CD4-positive, alpha-beta memory T cell (primary cell): Measurements from ENCODE around the gene NSMF. TPM values are rescaled to one million over a fixed set of nuclear protein-coding genes. Genes with fewer than 3 reads are reported as not detected.
A peak's percentile ranks its signal among the peaks of the same experiment; 100 is the strongest.

ENCODE experiments used
- CTCF ChIA-PET: fragments of 350-600 bp; sonication (Branson Sonifier 250); formaldehyde crosslinking; loops from one replicate; lab custom pipeline; 2021; ENCODE audit warnings: inconsistent platforms; ENCODE audit not compliant: partially characterized antibody; lab: Charles Lee
- POLR2A ChIA-PET: fragments of 350-600 bp; sonication (Branson Sonifier 250); formaldehyde crosslinking; loops from one replicate; lab custom pipeline; 2021; ENCODE audit not compliant: partially characterized antibody; lab: Charles Lee
- DNase-seq, 5 donors: peaks; one replicate each; pipeline versions ENCODE4 v3.0.0 to v3.0.0-alpha.2; 2020 to 2022; ENCODE audit warnings: mixed read lengths in 1 of 5
- H3K27ac ChIP-seq: one replicate; pipeline ENCODE4 v1.7.0; 2013; ENCODE audit warnings: low read depth, low read length
- H3K27me3 ChIP-seq: 2 replicates; pipeline ENCODE4 v1.7.0; 2013; ENCODE audit warnings: mild to moderate bottlenecking, low read length, moderate library complexity; ENCODE audit not compliant: insufficient read depth
- H3K36me3 ChIP-seq: 2 replicates; pipeline ENCODE4 v1.7.0; 2013; ENCODE audit warnings: mild to moderate bottlenecking, low read length, moderate library complexity; ENCODE audit not compliant: insufficient read depth
- H3K4me1 ChIP-seq: 2 replicates; pipeline ENCODE4 v1.7.0; 2013; ENCODE audit warnings: mild to moderate bottlenecking, low read length, moderate library complexity; ENCODE audit not compliant: insufficient read depth
- H3K4me3 ChIP-seq, 2 donors: one replicate each; pipeline ENCODE4 v1.7.0; 2013; ENCODE audit warnings: low read length in 2 of 2, mild to moderate bottlenecking in 1 of 2
- H3K9me3 ChIP-seq, 2 donors: one replicate each; pipeline ENCODE4 v1.7.0; 2013; ENCODE audit warnings: low read length in 2 of 2, control low read depth in 1 of 2; ENCODE audit not compliant: control insufficient read depth in 1 of 2
- H3K27ac Mint-ChIP-seq, 7 donors: one replicate each; pipeline ENCODE4 v1.8.0; 2020 to 2021; ENCODE audit warnings: mixed read lengths in 7 of 7, mild to moderate bottlenecking in 6 of 7, inconsistent platforms in 3 of 7, moderate library complexity in 3 of 7
- H3K27me3 Mint-ChIP-seq, 2 donors: one replicate each; pipeline ENCODE4 v1.8.0; 2020 to 2021; ENCODE audit warnings: mixed read lengths in 2 of 2
- H3K36me3 Mint-ChIP-seq, 2 donors: one replicate each; pipeline ENCODE4 v1.8.0; 2020 to 2021; ENCODE audit warnings: mixed read lengths in 2 of 2, inconsistent platforms in 1 of 2, mild to moderate bottlenecking in 1 of 2
- H3K4me1 Mint-ChIP-seq, 4 donors: one replicate each; pipeline ENCODE4 v1.8.0; 2020 to 2021; ENCODE audit warnings: mixed read lengths in 4 of 4, mild to moderate bottlenecking in 1 of 4
- H3K4me3 Mint-ChIP-seq, 8 donors: one replicate each; pipeline ENCODE4 v1.8.0; 2020 to 2021; ENCODE audit warnings: mixed read lengths in 8 of 8, mild to moderate bottlenecking in 7 of 8, moderate library complexity in 6 of 8, inconsistent platforms in 3 of 8
- H3K9me3 Mint-ChIP-seq, 8 donors: one replicate each; pipeline ENCODE4 v1.8.0; 2020 to 2021; ENCODE audit warnings: mixed read lengths in 8 of 8, mild to moderate bottlenecking in 5 of 8, inconsistent platforms in 3 of 8, moderate library complexity in 1 of 8
- intact Hi-C: fragments of 100-400 bp; cut with micrococcal nuclease; formaldehyde crosslinking; loops from one replicate; pipeline ENCODE4 v1.15.1; 2023
- polyA plus RNA-seq, 2 donors: library from polyadenylated mRNA; unstranded; fragments of 300-500 nt; fragmentation: Illumina TruSeq; gene quantifications; one replicate each; pipeline ENCODE4 v1.2.3, GENCODE V29; 2021
- total RNA-seq, 2 experiments: library from RNA; stranded (reverse); gene quantifications; one replicate each; pipeline ENCODE4 v1.2.3, GENCODE V29; 2021

The NSMF gene
- total and polyA plus RNA-seq, 4 experiments from 2014 or later: 3.8 to 20.9 (median 14.4) TPM

GRCh38 chr9:137459601-137460362, 648 bp upstream of the NSMF start:
- POLR2A ChIA-PET: interaction anchor here (0.7 to 1.0 kb wide), 6 partner anchors 10 to 330 kb away, joined by 3 to 11 read pairs (median 4); partner anchors contain the start of genes EXD3, MRPL41 and NOXA1
- H3K36me3 Mint-ChIP-seq: peaks cover 0 to 4% of the 10 kb centered on the region in 2 donors
- peak in 1 of 5 donors; percentile 26 for DNase-seq

GRCh38 chr9:137458194-137459151, 661 bp downstream of the NSMF start:
- Histone ChIP-seq H3K27ac (peak overlapping the region; percentile 18), H3K9me3 (no peaks in the 10 kb centered on the region), H3K4me1 (peaks cover 60% of the 10 kb centered on the region), H3K4me3 (peak overlapping the region in 1 of 2 donors; percentile 46), H3K36me3 (no peaks in the 10 kb centered on the region), H3K27me3 (no peaks in the 10 kb centered on the region)
- ChIA-PET CTCF (no interaction called here), POLR2A (interaction anchor here (1.0 kb wide), 5 partner anchors 9 to 93 kb away, joined by 3 to 11 read pairs (median 4); partner anchors contain the start of genes EXD3, MRPL41 and NOXA1)
- no peaks in the 10 kb centered on the region for H3K9me3 Mint-ChIP-seq
- H3K36me3 Mint-ChIP-seq: peaks cover 0 to 4% of the 10 kb centered on the region in 2 donors
- peak overlapping the region in 1 of 8 donors; percentile 57 for H3K4me3 Mint-ChIP-seq
- DNase-seq: peak in 1 of 5 donors; percentile 48
- H3K27me3 Mint-ChIP-seq: no peaks in the 10 kb centered on the region
- intact Hi-C loops: loop anchor here (5.0 kb wide), 1 partner anchor 36 kb away; the partner anchor contains the start of genes EXD3 and NOXA1
- no peak overlapping the region for H3K27ac Mint-ChIP-seq
- peaks cover 5 to 34% (median 19%) of the 10 kb centered on the region in 4 donors for H3K4me1 Mint-ChIP-seq

More at GRCh38 chr9:137459601-137460362, 648 bp upstream of the NSMF start:
- Mint-ChIP-seq H3K4me3 (peak overlapping the region in 7 of 8 donors; percentile 47 to 69 (median 57)), H3K9me3 (no peaks in the 10 kb centered on the region), H3K27ac (peak overlapping the region; percentile 82 to 94 (median 87)), H3K4me1 (peaks cover 5 to 25% (median 14%) of the 10 kb centered on the region in 4 donors), H3K27me3 (no peaks in the 10 kb centered on the region)
- CTCF ChIA-PET: interaction anchor here (0.7 kb wide), 1 partner anchor 15 kb away, joined by 3 read pairs; no protein-coding TSS in a partner anchor
- Histone ChIP-seq H3K27me3 (no peaks in the 10 kb centered on the region), H3K9me3 (no peaks in the 10 kb centered on the region), H3K36me3 (no peaks in the 10 kb centered on the region), H3K4me3 (peak overlapping the region; percentile 32 to 36), H3K4me1 (peaks cover 50% of the 10 kb centered on the region), H3K27ac (peak overlapping the region; percentile 57)
- intact Hi-C loops: loop anchor here (5.0 kb wide), 1 partner anchor 37 kb away; the partner anchor contains the start of genes EXD3 and NOXA1

- Mint-ChIP-seq H3K27me3 (no peaks in the 10 kb centered on the region), H3K36me3 (peaks cover 0 to 4% of the 10 kb centered on the region in 2 donors), H3K4me3 (peak overlapping the region in 3 of 8 donors; percentile 51 to 59 (median 57)), H3K9me3 (no peaks in the 10 kb centered on the region), H3K27ac (peak overlapping the region in 2 of 7 donors; percentile 43 to 77), H3K4me1 (peaks cover 5 to 41% (median 18%) of the 10 kb centered on the region in 4 donors)
- ChIA-PET POLR2A (interaction anchor here (0.6 to 1.3 kb wide), 2 partner anchors 35 to 215 kb away, joined by 3 read pairs; no protein-coding TSS in a partner anchor), CTCF (interaction anchor here (1.6 kb wide), 1 partner anchor 12 kb away, joined by 4 read pairs; no protein-coding TSS in a partner anchor)
- Histone ChIP-seq H3K4me3 (no peak overlapping the region), H3K27me3 (no peaks in the 10 kb centered on the region), H3K4me1 (peaks cover 66% of the 10 kb centered on the region), H3K9me3 (no peaks in the 10 kb centered on the region), H3K27ac (no peak overlapping the region), H3K36me3 (no peaks in the 10 kb centered on the region)
- peak in 1 of 5 donors; percentile 32 for DNase-seq
- intact Hi-C loops: loop anchor here (5.0 kb wide), 1 partner anchor 35 kb away; the partner anchor contains the start of genes EXD3 and NOXA1
These were observed 1.5 kb downstream of the NSMF start for GRCh38 chr9:137457406-137458193.

GRCh38 chr9:137456864-137457405, 2.2 kb downstream of the NSMF start:
- Histone ChIP-seq H3K27me3 (no peaks in the 10 kb centered on the region), H3K27ac (no peak overlapping the region), H3K4me3 (no peak overlapping the region), H3K36me3 (no peaks in the 10 kb centered on the region), H3K9me3 (no peaks in the 10 kb centered on the region), H3K4me1 (peaks cover 66% of the 10 kb centered on the region)
- peaks cover 7 to 48% (median 20%) of the 10 kb centered on the region in 4 donors for H3K4me1 Mint-ChIP-seq
- H3K9me3 Mint-ChIP-seq: no peaks in the 10 kb centered on the region
- intact Hi-C loops: loop anchor here (5.0 kb wide), 1 partner anchor 35 kb away; the partner anchor contains the start of genes EXD3 and NOXA1
- no peaks in the 10 kb centered on the region for H3K27me3 Mint-ChIP-seq
- peak in 1 of 5 donors; percentile 29 for DNase-seq
- ChIA-PET CTCF (interaction anchor here (1.6 kb wide), 1 partner anchor 11 kb away, joined by 4 read pairs; no protein-coding TSS in a partner anchor), POLR2A (interaction anchor here (0.6 to 1.3 kb wide), 2 partner anchors 34 to 215 kb away, joined by 3 read pairs; no protein-coding TSS in a partner anchor)
- H3K36me3 Mint-ChIP-seq: peaks cover 0 to 4% of the 10 kb centered on the region in 2 donors
- H3K27ac Mint-ChIP-seq: peak overlapping the region in 2 of 7 donors; percentile 37 to 77
- peak overlapping the region in 3 of 8 donors; percentile 24 to 46 (median 30) for H3K4me3 Mint-ChIP-seq

GRCh38 chr9:137456061-137456863, 2.9 kb downstream of the NSMF start:
- no peaks in the 10 kb centered on the region for H3K9me3 Mint-ChIP-seq
- no peaks in the 10 kb centered on the region for H3K36me3 ChIP-seq
- intact Hi-C loops: loop anchor here (5.0 kb wide), 1 partner anchor 34 kb away; the partner anchor contains the start of genes EXD3 and NOXA1
- H3K36me3 Mint-ChIP-seq: peaks cover 0 to 4% of the 10 kb centered on the region in 2 donors
- H3K27ac ChIP-seq: no peak overlapping the region
- no peaks in the 10 kb centered on the region for H3K27me3 Mint-ChIP-seq
- H3K9me3 ChIP-seq: no peaks in the 10 kb centered on the region
- ChIA-PET POLR2A (interaction anchor here (1.0 to 1.3 kb wide), 2 partner anchors 10 to 34 kb away, joined by 3 read pairs; no protein-coding TSS in a partner anchor), CTCF (interaction anchor here (1.6 kb wide), 1 partner anchor 10 kb away, joined by 4 read pairs; no protein-coding TSS in a partner anchor)
- peak overlapping the region in 5 of 8 donors; percentile 25 to 68 (median 31) for H3K4me3 Mint-ChIP-seq
- peak overlapping the region in 3 of 7 donors; percentile 37 to 82 (median 77) for H3K27ac Mint-ChIP-seq
- H3K4me3 ChIP-seq: no peak overlapping the region
- peaks cover 9 to 52% (median 19%) of the 10 kb centered on the region in 4 donors for H3K4me1 Mint-ChIP-seq
- no peak for DNase-seq
- peaks cover 65% of the 10 kb centered on the region for H3K4me1 ChIP-seq
- H3K27me3 ChIP-seq: no peaks in the 10 kb centered on the region
